Keratinocyte (primary cell): ENCODE measurements around the gene DBNL. TPM values are rescaled to one million over a fixed set of nuclear protein-coding genes. Genes with fewer than 3 reads are reported as not detected.

Experiments
- DNase-seq: peaks from one replicate; pipeline ENCODE4 v3.0.0-alpha.2; 2011; ENCODE audit warnings: low read depth, missing footprints, low spot score
- FAIRE-seq: peaks from 2 replicates; lab custom pipeline; 2011; peaks lifted over from hg19 to GRCh38; lab: Jason Lieb, UNC
- H2AFZ ChIP-seq: 2 replicates; pipeline ENCODE4 v1.6.0; 2012; ENCODE audit warnings: low read length, control low read depth, inconsistent platforms; ENCODE audit not compliant: control insufficient read depth
- H3K27ac ChIP-seq: 2 replicates; pipeline ENCODE4 v1.5.1; 2011; ENCODE audit warnings: low read length; ENCODE audit not compliant: control insufficient read depth, insufficient read depth
- H3K27me3 ChIP-seq: 3 replicates; pipeline ENCODE4 v1.6.0; 2011; ENCODE audit warnings: low read length; ENCODE audit not compliant: control insufficient read depth, insufficient read depth; ENCODE audit errors: extremely low read depth
- H3K36me3 ChIP-seq, 2 experiments: 2 replicates in 1 of 2; 3 replicates in 1 of 2; pipeline ENCODE4 v1.5.1; 2011; ENCODE audit warnings: low read length in 2 of 2, mild to moderate bottlenecking in 1 of 2; ENCODE audit not compliant: control insufficient read depth in 2 of 2, insufficient read depth in 2 of 2; ENCODE audit errors: extremely low read depth in 1 of 2
- H3K4me1 ChIP-seq: 3 replicates; pipeline ENCODE4 v1.5.1; 2011; ENCODE audit warnings: low read length; ENCODE audit not compliant: control insufficient read depth, insufficient read depth; ENCODE audit errors: extremely low read depth
- H3K4me2 ChIP-seq: 3 replicates; pipeline ENCODE4 v1.6.0; 2011; ENCODE audit warnings: low read depth, low read length; ENCODE audit not compliant: control insufficient read depth, insufficient read depth; ENCODE audit errors: extremely low read depth
- H3K4me3 ChIP-seq, 3 experiments: fragments of 200-600 bp in 1 of 3; sonication (generic) in 1 of 3; 2 replicates in 2 of 3; 3 replicates in 1 of 3; pipeline ENCODE4 v1.5.1; 2011 to 2016; ENCODE audit warnings: low read length in 3 of 3, mild to moderate bottlenecking in 3 of 3, control low read depth in 2 of 3, inconsistent platforms in 1 of 3, low read depth in 1 of 3, mixed read lengths in 1 of 3, mixed run types in 1 of 3, moderate library complexity in 1 of 3; ENCODE audit not compliant: control insufficient read depth in 2 of 3, insufficient read depth in 2 of 3; ENCODE audit errors: extremely low read depth in 1 of 3
- H3K79me2 ChIP-seq: 2 replicates; pipeline ENCODE4 v1.6.0; 2012; ENCODE audit warnings: low read length; ENCODE audit not compliant: control insufficient read depth, insufficient read depth
- H3K9ac ChIP-seq: 3 replicates; pipeline ENCODE4 v1.6.0; 2011; ENCODE audit warnings: low read length; ENCODE audit not compliant: control insufficient read depth, insufficient read depth; ENCODE audit errors: extremely low read depth
- H3K9me1 ChIP-seq: 3 replicates; pipeline ENCODE4 v1.6.0; 2011; ENCODE audit warnings: low read length; ENCODE audit not compliant: control insufficient read depth, insufficient read depth; ENCODE audit errors: extremely low read depth
- H3K9me3 ChIP-seq: 2 replicates; pipeline ENCODE4 v1.5.1; 2012; ENCODE audit warnings: low read depth, low read length; ENCODE audit not compliant: control insufficient read depth
- H4K20me1 ChIP-seq: 3 replicates; pipeline ENCODE4 v1.6.0; 2011; ENCODE audit warnings: low read length; ENCODE audit not compliant: control insufficient read depth, insufficient read depth; ENCODE audit errors: extremely low read depth
- EZH2 ChIP-seq: IDR thresholded peaks from one replicate; pipeline ENCODE4 v1.6.1; 2012; ENCODE audit warnings: inconsistent platforms, mild to moderate bottlenecking, low read length, moderate library complexity
- dilution Hi-C: fragments of 300-500 bp; cut with MboI; formaldehyde crosslinking; loops from one replicate; pipeline ENCODE4 v1.7.0; 2020; ENCODE audit warnings: low sequenced_read_pairs; ENCODE audit not compliant: extremely low pct_ligation_motif_present
- polyA plus RNA-seq, 5 experiments: library from polyadenylated mRNA; depleted of rRNA in 3 of 5; stranded (reverse) in 3 of 5; stranded (forward) in 1 of 5; unstranded in 1 of 5; fragments of >200 nt; gene quantifications; 1 replicate in 1 of 5; 2 replicates in 3 of 5; 3 replicates in 1 of 5; pipeline versions ENCODE4 v1.2.1 to v1.2.3, GENCODE V29; 2011 to 2012; ENCODE audit warnings: missing spikeins in 2 of 5, low read depth in 1 of 5, low replicate concordance in 1 of 5
- TF ChIP-seq, protein P1 (sequence below), 3 experiments: IDR thresholded peaks in 1 of 3; conservative IDR thresholded peaks in 1 of 3; optimal IDR thresholded peaks in 1 of 3; 2 replicates in 2 of 3; 3 replicates in 1 of 3; pipeline versions ENCODE3 to v1.5.1; 2011; ENCODE audit warnings: low read length in 3 of 3, mild to moderate bottlenecking in 3 of 3, moderate library complexity in 2 of 3, control low read depth in 1 of 3, inconsistent platforms in 1 of 3; ENCODE audit not compliant: insufficient read depth in 2 of 3; ENCODE audit errors: extremely low read depth in 1 of 3

Gene DBNL
- polyA plus RNA-seq, 1 donor (not counting 4 experiments of a cell fraction or from before 2014, with no cell fraction given), result 76.1 TPM

DNA sequence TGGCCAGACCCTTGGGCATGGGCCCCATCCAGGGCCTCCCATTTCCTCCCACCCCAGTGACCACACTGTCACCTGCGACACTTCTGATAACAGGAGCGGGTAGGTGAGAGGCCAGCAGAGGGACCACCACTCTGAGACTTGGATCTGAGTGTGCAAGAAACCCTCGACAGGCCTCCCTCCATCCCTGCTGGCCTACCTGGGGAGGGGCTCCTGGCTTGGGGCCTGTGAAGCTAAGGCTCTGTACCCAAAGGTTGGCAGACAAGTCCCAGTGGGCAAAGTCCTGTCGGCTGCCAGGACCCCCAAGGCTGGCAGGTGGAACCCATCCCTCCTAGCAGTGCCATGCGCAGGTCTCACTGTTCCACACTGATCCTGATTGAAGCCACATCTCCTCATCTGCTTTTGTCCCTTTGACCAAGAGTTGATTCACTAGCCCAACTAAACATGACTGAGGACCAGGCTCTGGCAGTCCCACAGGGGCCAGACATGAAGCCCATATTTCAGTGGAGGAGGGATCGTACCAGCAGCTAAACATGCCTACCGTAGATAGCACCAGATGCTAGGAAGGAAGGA lies 22.1 kb downstream of the DBNL start:
- FAIRE-seq (no peak), DNase-seq (no peak)
- Histone ChIP-seq H3K4me1 (peaks cover 11% of the 10 kb centered on the region), H4K20me1 (no peaks in the 10 kb centered on the region), H3K36me3 (peaks cover 8% of the 10 kb centered on the region in 2 experiments), H3K27ac (no peak overlapping the region), H3K4me3 (no peak overlapping the region), H2AFZ (no peak overlapping the region), H3K27me3 (no peaks in the 10 kb centered on the region), H3K9ac (no peak overlapping the region), H3K9me3 (no peaks in the 10 kb centered on the region), H3K4me2 (no peak overlapping the region), H3K79me2 (no peaks in the 10 kb centered on the region), H3K9me1 (no peaks in the 10 kb centered on the region)
- dilution Hi-C loops, result no loop called here
- no peak for TF ChIP-seq EZH2
- TF ChIP-seq, protein P1, sequence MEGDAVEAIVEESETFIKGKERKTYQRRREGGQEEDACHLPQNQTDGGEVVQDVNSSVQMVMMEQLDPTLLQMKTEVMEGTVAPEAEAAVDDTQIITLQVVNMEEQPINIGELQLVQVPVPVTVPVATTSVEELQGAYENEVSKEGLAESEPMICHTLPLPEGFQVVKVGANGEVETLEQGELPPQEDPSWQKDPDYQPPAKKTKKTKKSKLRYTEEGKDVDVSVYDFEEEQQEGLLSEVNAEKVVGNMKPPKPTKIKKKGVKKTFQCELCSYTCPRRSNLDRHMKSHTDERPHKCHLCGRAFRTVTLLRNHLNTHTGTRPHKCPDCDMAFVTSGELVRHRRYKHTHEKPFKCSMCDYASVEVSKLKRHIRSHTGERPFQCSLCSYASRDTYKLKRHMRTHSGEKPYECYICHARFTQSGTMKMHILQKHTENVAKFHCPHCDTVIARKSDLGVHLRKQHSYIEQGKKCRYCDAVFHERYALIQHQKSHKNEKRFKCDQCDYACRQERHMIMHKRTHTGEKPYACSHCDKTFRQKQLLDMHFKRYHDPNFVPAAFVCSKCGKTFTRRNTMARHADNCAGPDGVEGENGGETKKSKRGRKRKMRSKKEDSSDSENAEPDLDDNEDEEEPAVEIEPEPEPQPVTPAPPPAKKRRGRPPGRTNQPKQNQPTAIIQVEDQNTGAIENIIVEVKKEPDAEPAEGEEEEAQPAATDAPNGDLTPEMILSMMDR (optimal IDR thresholded peaks at IDR 0.05 in 1 of 3, IDR thresholded peaks at IDR 0.05 in 1 of 3, conservative IDR thresholded peaks at IDR 0.05 in 1 of 3; ENCODE audit: extremely low read depth in 1 of 3, insufficient read depth in 2 of 3, low read length in 3 of 3), result no peak

DNA sequence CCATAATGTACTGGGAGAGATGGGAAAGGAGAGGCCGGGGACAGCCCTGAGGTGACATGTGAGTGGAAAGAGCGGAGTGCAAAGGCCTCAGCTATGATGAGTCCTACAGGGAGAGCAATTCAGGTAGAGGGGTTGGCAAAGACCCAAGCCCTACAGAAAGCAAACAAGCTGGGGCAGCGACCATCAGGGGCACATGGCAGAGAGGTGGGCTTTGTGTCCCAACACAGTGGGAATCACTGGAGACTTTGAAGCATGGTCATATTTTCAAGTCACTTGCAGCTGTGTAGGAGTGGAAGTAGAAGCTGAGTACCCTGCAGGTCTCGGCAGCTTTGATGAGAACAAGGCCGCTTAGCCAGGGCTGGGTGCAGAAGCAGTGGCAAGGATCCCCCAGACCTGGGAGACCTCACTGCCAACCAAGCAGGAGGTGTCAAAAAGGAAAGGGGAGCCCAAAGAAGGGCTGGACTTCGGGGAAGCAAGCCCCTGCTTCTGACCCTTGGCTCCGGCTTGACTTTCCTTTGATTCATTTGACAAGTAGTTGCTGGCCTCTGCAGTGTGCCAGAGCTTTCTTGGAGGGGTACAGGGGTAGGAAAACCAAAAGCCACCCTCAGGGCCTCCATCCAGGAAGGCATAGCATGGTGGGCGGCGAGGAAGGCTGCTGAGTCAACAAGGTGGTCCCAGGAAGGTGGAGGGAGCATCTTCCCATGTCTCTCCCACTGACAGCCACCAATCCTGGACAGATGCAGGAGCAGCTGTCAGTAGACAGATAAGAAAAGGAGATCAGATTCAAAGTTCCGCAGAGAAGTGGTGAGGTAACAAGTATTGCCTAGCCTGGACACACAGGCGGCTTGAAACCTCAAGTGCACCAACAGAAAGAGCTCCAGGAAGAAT lies 22.8 kb downstream of the DBNL start:
- dilution Hi-C loops, result no loop called here
- no peak for FAIRE-seq
- no peak overlapping the region for H2AFZ ChIP-seq

More for the DNA sequence above, 22.8 kb downstream of the DBNL start:
- Histone ChIP-seq H3K9ac (no peak overlapping the region), H3K9me1 (no peaks in the 10 kb centered on the region), H3K4me3 (no peak overlapping the region), H3K9me3 (no peaks in the 10 kb centered on the region), H3K4me2 (no peak overlapping the region), H3K27ac (no peak overlapping the region), H3K79me2 (no peaks in the 10 kb centered on the region), H3K27me3 (no peaks in the 10 kb centered on the region), H3K36me3 (peaks cover under 1 to 3% of the 10 kb centered on the region in 2 experiments), H3K4me1 (peaks cover 19% of the 10 kb centered on the region), H4K20me1 (no peaks in the 10 kb centered on the region)
- DNase-seq, result no peak
- TF ChIP-seq, protein P1 (optimal IDR thresholded peaks at IDR 0.05 in 1 of 3, IDR thresholded peaks at IDR 0.05 in 1 of 3, conservative IDR thresholded peaks at IDR 0.05 in 1 of 3; ENCODE audit: extremely low read depth in 1 of 3, insufficient read depth in 2 of 3, low read length in 3 of 3), result no peak
- no peak for TF ChIP-seq EZH2
